ENCODE results near the gene TEDC1. TPM values are rescaled to one million over a fixed set of nuclear protein-coding genes. Genes with fewer than 3 reads are reported as not detected.

TEDC1 gene
- total and polyA plus RNA-seq, 2 donors from 2014 or later: 6.9 to 13.2 TPM

DNA sequence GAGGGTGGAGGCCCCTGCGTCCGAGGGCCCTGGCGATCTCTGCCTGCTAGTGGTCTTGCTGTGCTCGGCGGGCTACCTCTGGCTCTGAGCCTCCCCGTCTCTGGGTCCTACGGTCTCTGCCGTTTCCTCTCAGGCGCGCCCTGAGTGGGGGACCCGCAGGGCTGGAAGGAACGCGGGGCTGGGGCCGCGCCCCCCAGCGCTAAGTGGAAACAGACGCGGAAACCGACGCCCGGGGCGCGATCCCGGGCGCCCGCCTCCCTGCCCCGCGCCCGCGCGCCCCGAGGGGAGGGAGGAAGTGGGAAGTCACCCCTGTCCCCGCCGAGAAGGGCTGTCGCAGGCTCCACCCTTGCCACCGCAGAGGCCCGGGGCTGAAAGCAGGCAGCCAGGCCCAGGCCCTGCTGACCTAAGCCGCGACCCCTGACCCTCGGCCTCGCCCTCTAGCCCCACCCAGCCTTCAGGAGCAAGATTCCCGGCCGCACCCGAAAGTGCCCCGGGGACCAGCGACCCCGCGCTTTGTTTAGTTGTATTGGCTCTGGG is 3.5 kb upstream of the TEDC1 start:
- H3K27ac ChIP-seq (ENCODE audit: low read depth in 2 of 2, low read length in 2 of 2): peak overlapping the region in 1 of 2 donors; percentile 43
- TF ChIP-seq, protein P1, sequence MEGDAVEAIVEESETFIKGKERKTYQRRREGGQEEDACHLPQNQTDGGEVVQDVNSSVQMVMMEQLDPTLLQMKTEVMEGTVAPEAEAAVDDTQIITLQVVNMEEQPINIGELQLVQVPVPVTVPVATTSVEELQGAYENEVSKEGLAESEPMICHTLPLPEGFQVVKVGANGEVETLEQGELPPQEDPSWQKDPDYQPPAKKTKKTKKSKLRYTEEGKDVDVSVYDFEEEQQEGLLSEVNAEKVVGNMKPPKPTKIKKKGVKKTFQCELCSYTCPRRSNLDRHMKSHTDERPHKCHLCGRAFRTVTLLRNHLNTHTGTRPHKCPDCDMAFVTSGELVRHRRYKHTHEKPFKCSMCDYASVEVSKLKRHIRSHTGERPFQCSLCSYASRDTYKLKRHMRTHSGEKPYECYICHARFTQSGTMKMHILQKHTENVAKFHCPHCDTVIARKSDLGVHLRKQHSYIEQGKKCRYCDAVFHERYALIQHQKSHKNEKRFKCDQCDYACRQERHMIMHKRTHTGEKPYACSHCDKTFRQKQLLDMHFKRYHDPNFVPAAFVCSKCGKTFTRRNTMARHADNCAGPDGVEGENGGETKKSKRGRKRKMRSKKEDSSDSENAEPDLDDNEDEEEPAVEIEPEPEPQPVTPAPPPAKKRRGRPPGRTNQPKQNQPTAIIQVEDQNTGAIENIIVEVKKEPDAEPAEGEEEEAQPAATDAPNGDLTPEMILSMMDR (IDR thresholded peaks at IDR 0.05; ENCODE audit: borderline replicate concordance, extremely low read depth, insufficient read depth): no peak
- FAIRE-seq: no peak
- intact Hi-C loops (cut with DNase I): no loop called here
- no peak overlapping the region for H3K9ac ChIP-seq (ENCODE audit: low read length in 3 of 3)
- H3K36me3 ChIP-seq (ENCODE audit: control insufficient read depth in 2 of 3, insufficient read depth in 3 of 3, low read length in 3 of 3): no peaks in the 10 kb centered on the region
- H3K4me1 ChIP-seq (ENCODE audit: control insufficient read depth in 2 of 3, insufficient read depth in 2 of 3, low read depth in 1 of 3, low read length in 3 of 3): peaks cover 0 to 23% (median 10%) of the 10 kb centered on the region in 3 donors
- H3K27me3 ChIP-seq (ENCODE audit: control insufficient read depth, insufficient read depth, low read length): no peaks in the 10 kb centered on the region
- no peaks in the 10 kb centered on the region for H3K9me3 ChIP-seq (ENCODE audit: control insufficient read depth in 2 of 3, insufficient read depth in 1 of 3, low read length in 3 of 3)
- DNase-seq: peak in 1 of 5 donors; percentile 90
- H3K4me3 ChIP-seq (ENCODE audit: low read length in 3 of 3): peak overlapping the region in 1 of 3 donors; percentile 37

DNA sequence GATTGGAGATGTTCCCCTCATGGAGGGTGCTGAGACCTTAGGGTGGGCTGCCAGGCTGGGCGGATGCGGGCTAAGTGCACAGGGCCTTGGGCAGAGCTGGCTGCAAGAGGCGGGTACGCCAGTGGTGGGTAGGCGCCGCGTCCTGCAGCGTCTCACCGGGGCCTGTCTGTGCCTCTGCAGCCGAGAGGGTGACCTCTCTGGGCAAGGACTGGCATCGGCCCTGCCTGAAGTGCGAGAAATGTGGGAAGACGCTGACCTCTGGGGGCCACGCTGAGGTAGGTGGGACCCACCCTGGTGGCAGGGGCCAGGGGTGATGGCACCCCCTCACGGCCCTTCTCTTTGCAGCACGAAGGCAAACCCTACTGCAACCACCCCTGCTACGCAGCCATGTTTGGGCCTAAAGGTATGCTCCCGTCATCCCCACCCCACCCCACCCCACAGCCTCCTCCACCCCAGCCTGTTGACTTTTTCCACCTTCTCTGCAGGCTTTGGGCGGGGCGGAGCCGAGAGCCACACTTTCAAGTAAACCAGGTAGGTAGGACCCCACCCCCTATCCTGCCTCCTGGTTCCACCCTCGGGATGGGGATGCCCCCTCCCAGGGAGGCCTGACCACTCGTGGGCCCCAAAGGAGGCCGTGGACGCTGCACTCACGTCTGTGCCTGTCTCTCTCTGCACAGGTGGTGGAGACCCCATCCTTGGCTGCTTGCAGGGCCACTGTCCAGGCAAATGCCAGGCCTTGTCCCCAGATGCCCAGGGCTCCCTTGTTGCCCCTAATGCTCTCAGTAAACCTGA is 2.9 kb upstream of the TEDC1 start:
- intact Hi-C loops (cut with DNase I): no loop called here
- Histone ChIP-seq H3K9ac (ENCODE audit: low read length in 3 of 3) (no peak overlapping the region), H3K4me1 (ENCODE audit: control insufficient read depth in 2 of 3, insufficient read depth in 2 of 3, low read depth in 1 of 3, low read length in 3 of 3) (peaks cover 0 to 16% (median 4%) of the 10 kb centered on the region in 3 donors)

DNA sequence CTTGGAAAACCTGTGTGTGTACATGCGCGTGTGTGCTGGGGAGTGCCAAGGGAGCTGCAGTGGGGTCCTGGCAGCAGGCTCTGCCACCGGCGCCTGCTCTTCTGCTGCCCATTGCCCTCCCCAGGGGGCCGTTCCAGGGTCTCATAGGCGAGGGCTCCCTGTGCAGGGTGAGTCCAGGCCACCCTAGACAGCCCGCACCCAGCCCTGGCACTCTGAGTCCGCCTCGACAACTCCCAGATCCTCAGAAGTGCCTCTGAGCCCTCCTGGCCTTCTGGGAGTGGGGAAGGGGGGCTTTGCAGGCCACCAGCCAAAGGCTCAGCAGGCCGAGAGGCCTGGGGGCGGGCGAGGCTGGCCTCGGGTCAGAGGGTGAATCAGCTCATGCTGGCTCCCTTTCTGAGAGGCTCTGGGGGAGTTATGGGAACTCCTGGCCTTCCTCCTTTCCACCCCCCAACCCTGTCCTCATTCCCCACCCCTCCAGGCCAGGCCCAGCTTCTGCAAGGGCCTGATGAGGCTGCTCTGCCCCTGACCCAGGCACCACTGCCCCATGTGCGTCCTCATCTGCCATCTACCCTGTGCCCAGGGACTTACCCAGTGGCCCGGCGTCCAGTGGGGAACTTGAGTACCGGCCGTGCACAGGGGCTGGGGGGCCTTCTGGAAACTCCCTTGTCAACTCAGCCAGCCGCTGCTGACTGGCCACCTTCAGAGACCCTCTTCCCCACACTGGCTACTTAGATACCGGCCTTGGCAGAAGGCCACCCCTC is 2.1 kb upstream of the TEDC1 start:
- Histone ChIP-seq H3K9ac (ENCODE audit: low read length in 3 of 3) (peak overlapping the region in 1 of 3 donors; percentile 8), H3K4me3 (ENCODE audit: low read length in 3 of 3) (peak overlapping the region in 1 of 3 donors; percentile 55), H3K4me1 (ENCODE audit: control insufficient read depth in 2 of 3, insufficient read depth in 2 of 3, low read depth in 1 of 3, low read length in 3 of 3) (peaks cover 0 to 14% (median 4%) of the 10 kb centered on the region in 3 donors), H3K27me3 (ENCODE audit: control insufficient read depth, insufficient read depth, low read length) (no peaks in the 10 kb centered on the region), H3K27ac (ENCODE audit: low read depth in 2 of 2, low read length in 2 of 2) (peak overlapping the region in 1 of 2 donors; percentile 45), H3K9me3 (ENCODE audit: control insufficient read depth in 2 of 3, insufficient read depth in 1 of 3, low read length in 3 of 3) (no peaks in the 10 kb centered on the region), H3K36me3 (ENCODE audit: control insufficient read depth in 2 of 3, insufficient read depth in 3 of 3, low read length in 3 of 3) (no peaks in the 10 kb centered on the region)
- TF ChIP-seq, protein P1 (IDR thresholded peaks at IDR 0.05; ENCODE audit: borderline replicate concordance, extremely low read depth, insufficient read depth): no peak
- FAIRE-seq (no peak), DNase-seq (peak in 1 of 5 donors; percentile 77)
- intact Hi-C loops (cut with DNase I): no loop called here

More for the DNA sequence above, 2.9 kb upstream of the TEDC1 start:
- FAIRE-seq (no peak), DNase-seq (peak in 1 of 5 donors; percentile 78)
- H3K9me3 ChIP-seq (ENCODE audit: control insufficient read depth in 2 of 3, insufficient read depth in 1 of 3, low read length in 3 of 3): no peaks in the 10 kb centered on the region
- no peaks in the 10 kb centered on the region for H3K36me3 ChIP-seq (ENCODE audit: control insufficient read depth in 2 of 3, insufficient read depth in 3 of 3, low read length in 3 of 3)
- peak overlapping the region in 1 of 2 donors; percentile 43 for H3K27ac ChIP-seq (ENCODE audit: low read depth in 2 of 2, low read length in 2 of 2)
- peak overlapping the region in 1 of 3 donors; percentile 37 for H3K4me3 ChIP-seq (ENCODE audit: low read length in 3 of 3)
- H3K27me3 ChIP-seq (ENCODE audit: control insufficient read depth, insufficient read depth, low read length): no peaks in the 10 kb centered on the region
- TF ChIP-seq, protein P1 (IDR thresholded peaks at IDR 0.05; ENCODE audit: borderline replicate concordance, extremely low read depth, insufficient read depth): no peak

Measured in kidney (tissue), 14 donors.